Measurements from ENCODE around the gene LYPD5.
"Not testable (repeated sequence)": the region's sequence is repeated elsewhere in the genome, so short reads cannot be mapped to it uniquely, and the experiment has no call there.

Gene LYPD5, protein sequence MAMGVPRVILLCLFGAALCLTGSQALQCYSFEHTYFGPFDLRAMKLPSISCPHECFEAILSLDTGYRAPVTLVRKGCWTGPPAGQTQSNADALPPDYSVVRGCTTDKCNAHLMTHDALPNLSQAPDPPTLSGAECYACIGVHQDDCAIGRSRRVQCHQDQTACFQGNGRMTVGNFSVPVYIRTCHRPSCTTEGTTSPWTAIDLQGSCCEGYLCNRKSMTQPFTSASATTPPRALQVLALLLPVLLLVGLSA

DNA sequence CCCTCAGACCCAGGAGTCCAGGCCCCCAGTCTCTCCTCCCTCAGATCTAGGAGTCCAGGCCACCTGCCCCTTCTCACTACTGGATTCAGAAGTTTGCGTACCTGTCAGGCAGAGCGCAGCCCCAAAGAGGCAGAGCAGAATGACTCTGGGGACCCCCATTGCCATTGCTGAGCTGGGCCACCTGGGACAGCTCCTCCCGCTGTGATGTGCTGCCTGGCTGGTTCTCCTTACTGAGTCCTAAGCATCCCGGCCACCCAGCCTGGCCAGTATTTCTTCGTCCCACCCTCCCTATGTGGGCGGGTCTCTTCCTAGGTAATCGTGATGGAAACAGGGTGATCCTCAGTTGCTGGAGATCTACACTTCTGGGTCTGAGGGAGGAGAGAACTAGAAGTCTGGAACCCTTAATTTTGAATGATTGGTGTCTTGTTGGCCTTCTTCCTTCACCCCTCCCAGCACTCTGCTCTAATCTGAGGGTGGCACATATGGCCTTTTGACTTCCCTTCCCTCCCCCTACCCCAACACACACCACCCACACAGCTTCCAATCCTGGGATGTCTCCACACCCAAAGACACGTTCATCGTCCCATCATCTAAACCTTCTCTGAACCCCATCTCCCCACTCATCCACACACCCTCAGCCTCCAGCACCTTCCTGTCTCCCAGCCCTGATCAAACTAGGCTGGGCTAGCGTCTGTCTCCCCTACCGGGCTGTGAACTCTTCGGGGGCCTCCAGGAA is at the start of gene LYPD5:
TSS of gene LYPD5 (minus strand) at position 232 of the 736 bp plus-strand sequence. CDS start at position 165, 67 bp downstream.
- in situ Hi-C loops (cut with HindIII; ENCODE audit: low sequenced_read_pairs) = no loop called here

DNA sequence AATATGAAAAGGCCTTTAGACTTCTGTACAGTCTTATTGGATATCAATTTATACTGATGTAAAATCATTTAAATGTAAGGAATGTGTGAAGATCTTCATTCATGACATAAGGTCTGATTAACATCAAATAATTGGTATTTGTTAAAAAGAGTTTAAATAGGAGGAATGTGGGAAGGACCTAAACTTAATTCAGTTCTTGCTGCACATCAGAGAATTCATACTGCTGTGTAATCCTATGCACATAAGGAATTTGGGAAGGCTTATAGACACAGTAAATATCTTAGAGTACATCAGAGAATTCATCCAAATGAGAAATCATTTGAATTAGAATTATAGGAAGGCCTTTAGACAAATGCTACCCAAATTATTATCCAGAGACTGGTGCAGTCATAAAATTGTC is 46.6 kb upstream of the LYPD5 start:
- in situ Hi-C loops (cut with HindIII; ENCODE audit: low sequenced_read_pairs) = no loop called here

DNA sequence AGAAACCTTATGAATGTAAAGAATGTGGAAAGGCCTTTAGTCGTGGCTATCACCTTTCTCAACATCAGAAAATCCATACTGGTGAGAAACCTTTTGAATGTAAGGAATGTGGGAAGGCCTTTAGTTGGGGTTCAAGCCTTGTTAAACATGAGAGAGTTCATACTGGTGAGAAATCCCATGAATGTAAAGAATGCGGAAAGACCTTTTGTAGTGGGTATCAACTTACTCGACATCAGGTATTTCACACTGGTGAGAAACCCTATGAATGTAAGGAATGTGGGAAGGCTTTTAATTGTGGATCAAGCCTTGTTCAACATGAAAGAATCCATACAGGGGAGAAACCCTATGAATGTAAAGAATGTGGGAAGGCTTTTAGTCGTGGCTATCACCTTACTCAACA is 45.6 kb upstream of the LYPD5 start:
- in situ Hi-C loops (cut with HindIII; ENCODE audit: low sequenced_read_pairs) = no loop called here

DNA sequence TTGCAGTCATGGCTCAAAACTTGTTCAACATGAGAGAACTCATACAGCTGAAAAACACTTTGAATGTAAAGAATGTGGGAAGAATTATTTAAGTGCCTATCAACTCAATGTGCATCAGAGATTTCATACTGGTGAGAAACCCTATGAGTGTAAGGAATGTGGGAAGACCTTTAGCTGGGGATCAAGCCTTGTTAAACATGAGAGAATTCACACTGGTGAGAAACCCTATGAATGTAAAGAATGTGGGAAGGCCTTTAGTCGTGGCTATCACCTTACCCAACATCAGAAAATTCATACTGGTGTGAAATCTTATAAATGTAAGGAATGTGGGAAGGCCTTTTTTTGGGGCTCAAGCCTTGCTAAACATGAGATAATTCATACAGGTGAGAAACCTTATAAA is 45.0 kb upstream of the LYPD5 start:
- in situ Hi-C loops (cut with HindIII; ENCODE audit: low sequenced_read_pairs) = no loop called here

DNA sequence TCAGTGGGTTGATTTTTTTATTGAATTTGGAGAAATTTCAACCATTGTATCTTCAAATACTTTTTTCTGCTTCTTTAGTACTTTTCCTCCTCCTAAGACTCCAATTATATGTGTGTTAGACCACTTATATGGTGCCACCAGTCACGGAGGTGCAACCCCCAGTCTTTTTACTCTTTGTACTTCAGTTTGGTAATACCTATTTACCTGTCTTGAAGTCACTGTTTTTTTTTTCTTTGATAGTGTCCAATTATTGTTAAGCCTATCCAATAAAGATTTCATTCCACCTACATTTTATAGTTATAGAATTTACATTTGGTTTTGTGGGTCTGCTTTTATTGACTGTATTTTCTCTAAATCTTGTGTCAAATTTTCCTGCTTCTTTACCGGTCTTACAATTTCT is 39.8 kb upstream of the LYPD5 start:
- in situ Hi-C loops (cut with HindIII; ENCODE audit: low sequenced_read_pairs) = no loop called here

DNA sequence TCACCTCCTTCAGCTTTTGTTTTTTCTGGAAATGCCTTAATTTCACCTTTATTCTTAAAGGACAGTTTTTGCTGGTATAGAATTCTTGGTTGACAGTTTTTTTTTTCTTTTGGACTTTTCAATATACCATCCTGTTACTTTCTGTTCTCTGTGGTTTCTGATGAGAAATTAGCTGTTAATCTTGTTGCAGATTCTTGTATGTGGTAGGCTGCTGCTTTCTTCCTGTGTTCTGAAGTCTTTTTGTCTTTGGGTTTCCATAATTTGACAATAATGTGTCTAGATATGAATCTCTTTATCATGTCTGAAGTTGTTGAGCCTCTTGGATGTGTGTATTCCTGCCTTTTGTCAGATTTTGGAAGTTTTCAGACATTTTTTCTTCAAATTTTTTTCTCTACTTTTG is 36.9 kb upstream of the LYPD5 start:
- in situ Hi-C loops (cut with HindIII; ENCODE audit: low sequenced_read_pairs) = loop anchor here (5.0 kb wide), 1 partner anchor 97 kb away; no protein-coding TSS in a partner anchor

DNA sequence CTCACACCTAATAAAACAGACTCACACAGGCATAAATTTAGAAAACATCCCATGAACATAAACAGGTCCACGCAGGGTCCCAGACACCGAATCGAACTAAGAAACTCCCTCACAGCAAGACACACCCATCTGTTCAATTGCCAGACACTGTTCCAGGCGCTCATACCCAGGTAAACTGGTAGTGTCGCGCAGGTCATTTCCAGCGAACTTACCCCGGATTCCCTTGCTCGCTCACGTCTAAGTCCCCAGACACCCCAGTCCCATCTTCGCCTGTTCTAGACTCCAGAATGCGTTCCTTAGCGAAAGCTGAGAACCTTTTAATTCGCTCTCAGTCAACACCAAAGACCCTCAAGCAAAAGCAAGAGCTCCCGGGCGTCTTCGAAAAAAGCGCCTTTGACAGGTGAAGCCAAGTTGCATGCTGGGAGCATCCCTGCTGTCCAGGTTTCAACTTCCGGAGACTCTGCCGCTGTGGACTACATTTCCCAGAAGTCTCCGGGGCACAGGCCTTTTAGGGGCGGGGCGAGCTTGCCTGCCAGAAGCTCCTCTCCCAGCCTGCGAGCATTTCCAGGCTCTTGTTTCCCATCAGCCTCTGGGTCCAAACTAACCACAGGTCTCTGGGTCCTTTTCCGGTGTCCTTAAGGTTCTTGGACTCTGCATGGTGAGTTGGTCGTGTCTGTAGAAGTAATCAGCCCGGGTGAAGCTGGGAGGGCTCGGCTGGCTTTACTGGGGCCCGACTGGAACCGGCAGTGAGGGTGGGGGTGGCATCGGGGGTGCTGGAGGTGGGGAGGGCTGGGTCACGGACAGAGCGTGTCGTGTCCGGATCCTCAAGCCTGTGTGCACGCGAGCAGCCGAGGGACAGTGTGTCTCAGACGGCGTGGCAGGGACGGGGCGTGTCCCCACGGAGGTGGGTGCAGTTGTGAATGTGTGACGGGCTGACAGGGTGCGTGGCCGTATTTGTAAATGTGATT is 24.8 kb upstream of the LYPD5 start, which contains the start of gene ZNF283:
TSS of gene ZNF283 (plus strand) at position 535 of the 968 bp plus-strand sequence. CDS start 6,184 bp downstream, outside the sequence.
- in situ Hi-C loops (cut with HindIII; ENCODE audit: low sequenced_read_pairs) = no loop called here

DNA sequence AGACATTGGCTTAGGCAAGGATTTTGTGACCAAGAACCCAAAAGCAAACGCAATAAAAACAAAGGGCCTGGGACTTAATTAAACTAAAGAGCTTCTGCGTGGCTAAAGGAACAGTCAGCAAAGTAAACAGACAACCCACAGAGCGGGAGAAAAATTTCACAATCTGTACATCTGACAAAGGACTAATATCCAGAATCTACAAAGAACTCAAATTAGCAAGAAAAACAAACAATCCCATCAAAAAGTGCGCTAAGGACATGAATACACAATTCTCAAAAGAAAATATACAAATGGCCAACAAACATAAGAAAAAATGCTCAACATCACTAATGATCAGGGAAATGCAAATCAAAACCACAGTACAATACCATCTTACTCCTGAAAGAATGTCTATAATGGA is 22.3 kb upstream of the LYPD5 start:
- in situ Hi-C loops (cut with HindIII; ENCODE audit: low sequenced_read_pairs) = not testable (repeated sequence)

DNA sequence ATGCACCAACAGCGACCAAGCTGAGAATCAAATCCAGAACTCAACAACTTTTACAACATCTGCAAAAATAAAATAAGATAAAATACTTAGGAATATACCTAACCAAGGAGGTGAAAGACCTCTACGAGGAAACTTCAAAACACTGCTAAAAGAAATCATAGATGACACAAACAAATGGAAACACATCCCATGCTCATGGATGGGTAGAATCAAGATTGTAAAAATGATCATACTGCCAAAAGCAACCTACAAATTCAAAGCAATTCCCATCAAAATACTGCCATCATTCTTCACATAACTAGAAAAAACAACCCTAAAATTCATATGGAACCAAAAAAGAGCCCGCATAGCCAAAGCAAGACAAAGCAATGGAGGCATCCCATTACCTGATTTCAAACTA is 21.6 kb upstream of the LYPD5 start:
- in situ Hi-C loops (cut with HindIII; ENCODE audit: low sequenced_read_pairs) = not testable (repeated sequence)

DNA sequence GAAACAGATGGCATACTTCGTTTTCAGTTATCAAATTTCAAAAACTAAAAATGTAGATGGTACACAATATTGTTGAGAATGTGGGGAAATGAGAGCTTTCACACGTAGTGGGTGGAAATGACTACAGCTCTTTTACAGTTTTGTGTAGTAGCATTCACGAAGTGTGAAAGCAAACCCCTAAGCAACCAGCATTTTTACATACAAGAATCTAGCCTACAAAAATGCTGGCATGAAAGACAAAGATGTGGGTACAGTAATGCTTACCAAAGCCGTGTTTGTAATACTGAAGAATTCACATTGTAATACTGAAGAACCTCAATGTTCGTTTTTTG is 18.6 kb upstream of the LYPD5 start:
- in situ Hi-C loops (cut with HindIII; ENCODE audit: low sequenced_read_pairs) = no loop called here

DNA sequence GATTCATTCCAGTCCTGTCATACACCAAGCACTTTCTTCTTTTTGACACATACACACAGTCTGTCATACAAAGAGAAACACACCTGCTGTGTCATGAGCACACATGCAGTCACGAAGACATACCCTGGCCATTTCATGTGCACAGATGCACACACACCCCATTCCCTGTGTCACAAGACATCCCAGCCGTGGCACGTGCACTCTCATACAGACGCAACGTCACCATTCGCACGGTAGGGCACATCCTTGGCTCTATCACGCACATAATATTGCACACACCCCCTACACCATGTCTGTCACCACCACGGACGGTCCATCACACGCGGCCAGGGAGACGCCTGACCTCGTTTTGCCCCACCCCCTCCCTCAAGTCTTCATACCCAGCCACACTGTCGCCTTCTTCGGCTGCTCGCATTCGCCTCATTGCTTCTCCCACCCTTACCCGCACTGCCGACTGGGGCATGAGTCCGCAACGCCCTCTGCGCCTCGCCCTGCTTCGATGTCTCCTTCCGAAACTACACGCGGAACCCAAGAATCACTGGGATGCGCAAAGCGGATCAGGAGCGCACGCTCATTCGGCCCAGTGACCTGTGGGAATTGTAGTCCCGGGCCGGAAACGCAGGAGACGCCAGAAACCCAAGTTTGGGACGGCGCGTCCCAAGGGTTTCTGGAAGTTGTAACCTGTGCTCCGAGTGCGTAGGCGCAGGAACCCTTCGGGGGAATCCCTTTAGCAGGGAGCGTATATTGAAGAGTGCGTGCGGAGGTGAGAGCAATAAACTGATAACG is 18.0 kb upstream of the LYPD5 start:
- in situ Hi-C loops (cut with HindIII; ENCODE audit: low sequenced_read_pairs) = no loop called here

DNA sequence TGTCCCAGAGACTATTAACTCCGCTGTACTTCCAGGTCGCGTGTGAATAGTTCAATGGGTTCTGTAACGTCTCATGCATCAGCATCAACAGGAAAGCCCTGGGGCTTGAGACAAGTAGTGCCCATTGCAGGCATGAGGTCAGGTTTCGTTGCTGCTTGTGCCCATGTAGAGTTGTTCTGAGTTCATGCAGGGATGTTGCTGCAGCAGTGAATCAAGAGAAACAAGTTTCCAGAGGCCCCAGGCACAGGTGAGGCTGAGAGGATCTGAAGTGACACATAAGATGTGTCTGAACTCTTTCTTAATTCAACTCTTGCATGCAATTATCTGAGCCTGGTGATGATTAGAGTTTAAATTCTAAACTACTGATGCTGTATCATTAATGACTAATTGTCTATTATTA is 16.3 kb upstream of the LYPD5 start:
- in situ Hi-C loops (cut with HindIII; ENCODE audit: low sequenced_read_pairs) = no loop called here

DNA sequence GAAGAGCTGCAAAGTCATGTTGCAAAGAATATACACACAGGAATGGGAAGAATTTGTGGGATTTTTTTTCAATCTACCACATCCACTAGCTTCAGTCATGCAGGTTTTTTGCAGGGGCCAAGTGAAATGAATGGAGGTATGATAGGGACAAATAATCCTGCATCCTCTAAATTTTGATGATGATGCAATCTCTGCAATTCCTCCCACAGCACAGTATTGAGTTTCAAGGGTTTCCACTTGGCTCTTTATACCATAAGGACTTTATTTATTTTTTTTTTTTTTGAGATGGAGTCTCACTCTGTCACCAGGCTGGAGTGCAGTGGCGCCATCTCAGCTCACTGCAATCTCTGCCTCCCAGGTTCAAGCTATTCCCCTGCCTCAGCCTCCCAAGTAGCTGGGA is 15.2 kb upstream of the LYPD5 start:
- in situ Hi-C loops (cut with HindIII; ENCODE audit: low sequenced_read_pairs) = not testable (repeated sequence)

DNA sequence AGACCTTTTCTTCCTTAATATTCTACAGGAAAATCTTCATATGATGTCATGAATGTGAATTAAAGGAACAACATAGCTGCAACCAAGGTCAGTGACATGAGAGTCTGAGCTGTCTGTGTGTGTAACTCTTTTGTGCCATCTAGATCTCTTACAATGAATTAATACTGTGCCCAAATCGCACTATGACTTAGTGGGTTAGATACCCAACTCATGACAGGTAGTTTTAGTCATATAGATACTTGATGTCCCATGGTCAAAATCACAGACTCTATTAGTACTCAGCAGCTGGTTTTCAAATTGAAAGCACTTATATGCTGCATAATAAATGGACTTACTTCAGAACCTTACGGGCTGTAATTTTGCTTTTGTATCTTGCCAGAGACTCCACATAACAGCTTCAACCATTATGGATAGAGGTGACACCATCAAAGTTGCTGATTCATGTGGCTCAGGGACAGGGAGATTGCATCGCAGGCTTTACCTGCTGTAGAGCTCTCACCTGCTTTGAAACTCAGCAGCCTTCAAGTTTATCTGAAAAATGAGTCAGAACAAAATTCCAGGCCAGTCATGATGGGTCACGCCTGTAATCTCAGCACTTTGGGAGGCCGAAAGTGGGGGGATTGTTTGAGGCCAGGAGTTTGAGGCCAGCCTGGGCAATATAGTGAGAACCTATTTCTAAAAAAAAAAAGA is 12.6 kb upstream of the LYPD5 start:
- in situ Hi-C loops (cut with HindIII; ENCODE audit: low sequenced_read_pairs) = no loop called here

DNA sequence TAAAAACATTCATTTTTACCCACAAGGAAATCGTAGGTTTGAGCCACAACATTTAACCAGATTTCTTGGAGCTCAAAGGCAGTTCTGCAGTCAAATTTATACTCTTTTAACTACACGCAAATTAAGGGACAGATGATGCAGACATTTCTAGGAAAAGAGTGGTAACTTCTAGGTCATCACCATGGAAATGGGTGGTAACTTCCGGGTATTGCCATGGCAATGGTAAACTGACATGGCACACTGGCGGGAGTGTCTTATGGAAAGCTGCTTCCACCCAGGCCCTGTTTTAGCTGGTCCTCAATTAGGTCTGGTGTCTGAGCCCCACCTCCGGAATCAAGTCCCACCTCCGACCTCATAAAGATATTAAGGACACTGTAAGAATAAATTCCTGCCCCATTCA is 10.4 kb upstream of the LYPD5 start:
- in situ Hi-C loops (cut with HindIII; ENCODE audit: low sequenced_read_pairs) = no loop called here

DNA sequence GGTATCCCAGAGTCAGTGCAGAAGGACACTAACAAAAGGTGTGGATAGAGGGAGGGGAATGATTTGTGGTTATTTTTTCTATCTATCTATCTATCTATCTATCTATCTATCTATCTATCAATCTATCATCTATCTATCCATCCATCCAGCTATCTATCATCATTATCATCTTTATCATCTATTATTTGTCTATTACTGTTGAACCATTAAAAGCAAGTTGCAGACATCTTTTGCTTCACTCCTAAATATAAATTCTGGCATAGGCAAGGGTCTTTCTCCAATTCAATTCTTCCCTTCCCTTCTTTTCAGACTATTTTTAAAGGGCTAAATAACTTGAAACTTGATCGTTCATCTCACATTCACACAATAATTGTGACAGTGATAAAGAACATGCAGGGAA is 10.0 kb upstream of the LYPD5 start:
- in situ Hi-C loops (cut with HindIII; ENCODE audit: low sequenced_read_pairs) = no loop called here

DNA sequence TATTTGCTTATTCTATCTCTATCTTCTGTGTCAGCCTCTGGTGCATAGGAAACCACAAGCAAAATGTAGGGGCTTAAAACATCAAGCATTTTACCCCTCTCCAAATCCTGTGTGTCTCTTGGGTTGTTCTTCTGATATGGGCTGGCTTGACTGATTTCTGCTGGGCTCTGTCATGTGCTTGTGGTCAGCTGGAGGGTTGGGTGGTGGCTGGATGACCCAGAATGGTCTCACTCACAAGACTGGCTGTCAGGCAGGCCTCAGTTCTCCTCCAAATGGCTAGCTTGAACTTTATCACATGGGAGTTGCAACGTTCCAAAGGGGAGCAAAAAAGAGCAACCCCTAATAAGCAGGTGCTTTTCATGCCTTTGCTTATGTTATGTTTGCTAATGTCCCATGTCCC is 9.6 kb upstream of the LYPD5 start:
- in situ Hi-C loops (cut with HindIII; ENCODE audit: low sequenced_read_pairs) = no loop called here

DNA sequence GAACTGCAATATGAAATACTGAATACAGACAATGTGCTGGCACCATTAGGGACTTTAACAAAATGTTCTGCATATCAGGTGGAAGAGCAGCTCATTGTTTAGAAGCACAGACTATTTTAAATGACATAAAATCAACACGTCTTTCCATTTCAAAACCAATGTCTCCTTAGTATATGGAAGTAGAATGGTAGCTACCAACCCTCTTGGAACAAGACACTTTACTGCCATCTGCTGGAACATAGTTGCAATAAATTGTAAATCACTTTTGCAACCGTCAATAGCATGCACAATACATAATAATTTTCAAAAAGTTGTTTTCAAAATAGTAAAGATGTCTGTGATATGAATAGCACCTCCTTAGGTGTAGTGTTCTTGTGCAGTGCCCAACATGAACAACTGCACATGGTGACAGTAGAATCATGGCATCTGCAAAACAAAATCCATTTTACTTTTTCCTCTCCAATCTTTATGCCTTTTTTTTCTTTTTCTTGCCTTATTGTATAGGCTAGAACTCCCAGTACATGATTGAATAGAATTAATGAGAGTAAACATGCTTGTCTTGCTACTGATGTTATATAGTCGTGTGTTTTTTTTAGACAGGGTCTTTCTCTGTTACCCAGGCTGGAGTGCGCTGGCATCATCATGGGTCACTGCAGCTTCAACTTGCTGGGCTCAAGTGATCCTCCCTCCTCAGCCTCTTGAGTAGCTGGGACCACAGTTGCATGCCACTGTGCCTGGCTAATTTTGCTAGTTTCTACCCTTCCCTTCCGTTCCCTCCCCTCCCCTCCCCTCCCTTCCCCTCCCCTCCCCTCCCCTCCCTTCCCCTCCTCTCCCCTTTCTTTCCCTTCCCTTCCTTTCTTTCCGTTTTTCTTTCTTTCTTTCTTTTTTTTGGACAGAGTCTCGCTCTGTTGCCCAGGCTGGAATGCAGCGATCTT is 7.8 kb upstream of the LYPD5 start:
- in situ Hi-C loops (cut with HindIII; ENCODE audit: low sequenced_read_pairs) = no loop called here

DNA sequence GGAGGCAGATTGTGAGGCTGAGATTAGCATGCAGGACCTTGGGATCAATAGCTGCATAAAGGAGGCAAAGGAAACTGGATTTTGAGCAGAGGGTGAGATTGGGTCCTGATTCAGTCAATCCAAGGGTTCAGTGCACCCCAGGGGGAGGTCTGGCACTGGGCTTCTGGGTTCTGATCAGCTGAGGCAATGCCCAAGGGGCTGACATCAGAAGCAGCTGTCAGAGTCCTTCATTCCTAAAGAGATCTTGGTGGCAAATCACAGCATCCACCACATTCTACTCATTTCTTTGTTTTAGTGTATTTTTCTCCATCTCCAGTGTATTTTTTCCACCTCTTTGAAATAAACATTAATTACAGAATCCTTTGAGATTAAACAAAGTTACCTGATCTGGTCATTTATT is 5.4 kb upstream of the LYPD5 start:
- in situ Hi-C loops (cut with HindIII; ENCODE audit: low sequenced_read_pairs) = no loop called here
